Activated CD8-positive, alpha-beta memory T cell treated with anti-CD3 and anti-CD28 coated beads, Interleukin-2, amount 50 U/mL, for 1 hour (primary cell): ENCODE measurements around the gene RBM41.

Experiments
- DNase-seq: peaks from one replicate; pipeline ENCODE4 v3.0.0-alpha.2; 2020; ENCODE audit errors: extremely low read depth

Gene RBM41

GRCh38 chrX:107029752-107030151, 88.9 kb downstream of the RBM41 start:
- DNase-seq, result no peak

GRCh38 chrX:107025545-107025944, 93.1 kb downstream of the RBM41 start:
- no peak for DNase-seq

DNA sequence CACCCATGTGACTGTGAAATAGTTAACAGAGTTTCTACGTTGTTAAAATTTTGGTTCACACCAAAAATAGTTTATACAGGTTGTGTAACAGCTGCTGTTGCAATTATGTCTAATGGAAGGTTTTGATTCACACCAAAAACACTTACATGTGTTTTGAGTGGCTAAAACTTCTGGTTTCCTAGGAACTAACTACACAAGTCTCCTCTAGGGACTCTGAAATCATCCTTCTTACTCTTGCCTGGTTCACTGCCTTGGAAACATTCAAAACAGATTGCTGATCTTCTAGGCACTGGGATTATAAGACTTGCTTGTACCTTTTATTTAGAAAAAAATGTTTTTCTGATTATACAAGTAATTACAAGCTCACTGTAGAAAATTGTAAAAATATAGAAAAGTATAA, 103.7 kb downstream of the RBM41 start:
- no peak for DNase-seq
